HG02642 (cell line): ENCODE data around the gene TRIP13.

ENCODE experiments used
- ATAC-seq: cut with Tn5 transposase; IDR thresholded peaks from one replicate; pipeline ENCODE4 v1.9.1; 2021; ENCODE audit warnings: mild to moderate bottlenecking; ENCODE audit not compliant: unreplicated experiment, poor library complexity

The TRIP13 gene

GRCh38 chr5:948472-949274 is 56.0 kb downstream of the TRIP13 start:
- ATAC-seq, result no peak

GRCh38 chr5:949275-949543 is 56.5 kb downstream of the TRIP13 start:
- ATAC-seq, result no peak

GRCh38 chr5:949815-950560 is 57.3 kb downstream of the TRIP13 start:
- no peak for ATAC-seq

GRCh38 chr5:951940-952596 is 59.4 kb downstream of the TRIP13 start:
- ATAC-seq, result no peak

- ATAC-seq, result no peak
Observed at GRCh38 chr5:952597-953271, 60.0 kb downstream of the TRIP13 start.

- no peak for ATAC-seq
Observed at GRCh38 chr5:953535-954449, 61.1 kb downstream of the TRIP13 start.

DNA sequence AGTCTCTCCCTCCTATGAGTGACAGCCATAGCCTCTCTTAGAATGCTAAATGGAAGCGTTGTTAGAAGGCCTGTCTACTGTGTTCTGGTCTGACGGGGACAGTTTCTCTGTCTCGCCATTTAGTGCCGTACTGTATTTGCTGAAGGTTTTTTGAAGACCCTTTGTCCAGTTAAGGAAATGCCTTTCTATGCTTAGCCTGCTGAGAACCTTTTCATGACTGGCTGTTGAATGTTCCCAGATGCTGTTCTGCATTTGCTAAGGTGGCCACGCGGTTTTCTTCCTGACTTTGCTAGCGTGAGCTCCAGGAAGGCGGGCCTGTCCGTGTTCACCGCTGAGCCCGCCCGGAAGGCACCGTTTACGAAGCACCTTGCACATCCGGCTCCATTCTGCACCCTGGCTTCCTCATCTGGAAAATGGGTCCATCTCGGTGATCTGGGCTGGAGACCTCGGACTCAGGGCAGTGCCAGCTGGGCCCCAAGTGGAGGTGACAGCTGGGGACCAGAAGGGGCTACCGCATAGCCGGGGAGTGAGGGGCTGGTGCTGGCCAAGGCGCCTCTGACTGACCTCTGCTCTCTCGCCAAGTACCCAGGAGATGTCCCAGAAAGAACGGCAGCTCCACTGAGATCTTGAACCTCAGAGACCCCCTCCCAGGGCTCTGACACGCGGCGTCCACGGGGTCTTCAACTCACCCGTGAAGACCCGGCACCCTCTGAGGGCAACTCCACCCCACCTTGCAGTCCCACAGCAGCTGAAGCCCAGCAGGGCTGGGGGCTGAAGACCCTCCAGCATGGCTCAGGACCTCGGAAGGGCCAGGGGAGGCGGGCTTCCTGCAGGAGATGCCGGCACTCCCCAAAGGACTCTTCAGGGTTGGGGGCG is 63.4 kb downstream of the TRIP13 start:
- no peak for ATAC-seq

GRCh38 chr5:956941-957747 is 64.5 kb downstream of the TRIP13 start:
- peak; percentile 77 for ATAC-seq

DNA sequence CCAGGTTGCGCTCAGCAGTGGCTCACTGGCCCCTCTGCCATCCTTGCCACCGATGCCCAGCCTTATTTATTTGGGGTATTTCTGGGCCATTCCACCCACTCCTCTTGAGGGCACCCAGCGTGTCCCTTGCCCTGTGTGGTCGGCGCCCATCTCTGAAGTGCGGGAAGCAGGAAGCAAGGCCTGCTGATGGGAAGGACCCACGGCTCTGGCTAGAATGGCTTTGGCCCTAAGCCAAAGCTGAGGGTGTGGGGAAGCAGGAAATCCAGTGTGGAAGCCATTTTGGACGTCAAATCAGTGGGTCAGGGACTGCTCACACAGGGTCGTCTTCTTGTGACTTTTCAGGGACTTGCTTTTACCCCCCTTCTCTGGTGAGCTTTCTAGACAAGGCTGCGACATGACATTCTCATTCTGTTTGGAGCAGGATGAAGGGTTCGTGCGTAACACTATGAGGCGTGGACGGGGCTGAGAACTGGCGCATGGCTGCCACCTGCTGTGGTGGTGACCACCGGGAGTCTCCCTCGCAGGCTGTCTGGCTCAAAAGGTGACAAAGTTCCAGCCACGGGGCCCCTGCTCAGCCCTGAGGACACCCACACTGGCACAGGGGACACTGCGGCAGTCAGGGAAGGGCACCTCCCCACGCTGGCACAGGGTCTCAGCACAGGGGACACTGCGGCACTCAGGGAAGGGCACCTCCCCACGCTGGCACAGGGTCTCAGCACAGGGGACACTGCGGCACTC is 65.2 kb downstream of the TRIP13 start:
- no peak for ATAC-seq

GRCh38 chr5:958701-959571 is 66.3 kb downstream of the TRIP13 start:
- ATAC-seq, result no peak

GRCh38 chr5:959581-960531 is 67.2 kb downstream of the TRIP13 start:
- no peak for ATAC-seq

DNA sequence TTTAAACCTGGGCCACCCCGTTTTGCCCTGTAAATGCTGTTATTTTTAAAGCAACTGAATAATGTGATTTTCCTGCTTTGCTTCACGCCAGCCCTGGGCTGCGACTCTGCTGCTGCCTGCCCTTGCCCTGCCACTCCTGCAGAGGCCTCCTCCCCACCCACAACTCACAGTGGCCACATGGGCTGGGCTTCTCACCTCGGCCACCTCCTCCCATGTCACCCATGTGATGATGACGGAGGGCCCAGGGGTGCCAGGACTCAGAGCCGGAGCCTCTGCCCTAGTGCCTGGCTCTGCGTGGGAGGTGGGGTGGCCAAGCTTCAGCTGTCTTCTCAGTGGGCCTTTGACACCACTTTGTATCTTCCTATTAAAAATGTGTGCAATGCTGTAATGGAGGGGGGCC is 67.9 kb downstream of the TRIP13 start:
- ATAC-seq, result no peak

GRCh38 chr5:961002-961710 is 68.5 kb downstream of the TRIP13 start:
- ATAC-seq, result no peak

DNA sequence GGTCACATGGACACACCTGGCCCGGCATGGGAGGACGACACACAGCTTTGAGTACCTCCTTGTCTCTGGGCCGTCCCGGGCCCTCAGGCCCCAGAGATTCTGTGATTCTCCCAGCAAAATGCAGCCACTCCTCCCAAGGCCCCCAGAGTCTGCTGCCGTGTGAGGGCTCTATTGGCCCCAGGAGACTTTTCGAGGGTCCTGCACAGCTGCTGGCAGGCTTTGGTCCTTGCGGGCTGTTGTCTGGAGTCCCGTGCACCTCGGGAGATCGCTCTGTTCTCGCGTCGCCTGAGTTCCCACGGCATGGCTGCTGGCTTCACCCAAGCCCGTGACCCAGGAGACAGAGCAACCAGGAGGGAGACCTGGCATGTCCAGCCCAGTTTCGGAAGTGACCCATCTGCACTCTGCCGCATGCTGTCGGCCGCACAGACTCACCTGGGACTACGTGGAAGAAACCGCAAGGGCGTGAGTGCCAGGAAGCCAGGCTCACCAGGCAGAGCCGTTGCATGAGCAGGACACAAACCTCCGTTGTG is 69.1 kb downstream of the TRIP13 start:
- ATAC-seq, result no peak

- no peak for ATAC-seq
Observed at GRCh38 chr5:962386-962785, 69.7 kb downstream of the TRIP13 start.
